ENCODE data around the gene SORBS1.

- TF ChIP-seq POLR2A (IDR thresholded peaks at IDR 0.05): no peak
- TF ChIP-seq, protein P1, sequence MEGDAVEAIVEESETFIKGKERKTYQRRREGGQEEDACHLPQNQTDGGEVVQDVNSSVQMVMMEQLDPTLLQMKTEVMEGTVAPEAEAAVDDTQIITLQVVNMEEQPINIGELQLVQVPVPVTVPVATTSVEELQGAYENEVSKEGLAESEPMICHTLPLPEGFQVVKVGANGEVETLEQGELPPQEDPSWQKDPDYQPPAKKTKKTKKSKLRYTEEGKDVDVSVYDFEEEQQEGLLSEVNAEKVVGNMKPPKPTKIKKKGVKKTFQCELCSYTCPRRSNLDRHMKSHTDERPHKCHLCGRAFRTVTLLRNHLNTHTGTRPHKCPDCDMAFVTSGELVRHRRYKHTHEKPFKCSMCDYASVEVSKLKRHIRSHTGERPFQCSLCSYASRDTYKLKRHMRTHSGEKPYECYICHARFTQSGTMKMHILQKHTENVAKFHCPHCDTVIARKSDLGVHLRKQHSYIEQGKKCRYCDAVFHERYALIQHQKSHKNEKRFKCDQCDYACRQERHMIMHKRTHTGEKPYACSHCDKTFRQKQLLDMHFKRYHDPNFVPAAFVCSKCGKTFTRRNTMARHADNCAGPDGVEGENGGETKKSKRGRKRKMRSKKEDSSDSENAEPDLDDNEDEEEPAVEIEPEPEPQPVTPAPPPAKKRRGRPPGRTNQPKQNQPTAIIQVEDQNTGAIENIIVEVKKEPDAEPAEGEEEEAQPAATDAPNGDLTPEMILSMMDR (IDR thresholded peaks at IDR 0.05): no peak
Observed at GRCh38 chr10:95328013-95328412, 233.2 kb downstream of the SORBS1 start.
